AG08395 (cell line): ENCODE results near the gene AGTPBP1.
"Not testable (repeated sequence)": the region's sequence is repeated elsewhere in the genome, so short reads cannot be mapped to it uniquely, and the experiment has no call there.

Source experiments
- DNase-seq: peaks from one replicate; pipeline ENCODE4 v3.0.0; 2012; ENCODE audit warnings: mixed read lengths, low spot score

AGTPBP1 gene

GRCh38 chr9:85741875-85742596, at the start of gene AGTPBP1:
TSS of gene AGTPBP1 (minus strand) at chr9:85741954. CDS start at chr9:85712533, 29,421 bp downstream.
- DNase-seq: peak; percentile 94

- DNase-seq: not testable (repeated sequence)
Measured at GRCh38 chr9:85786116-85786515, 44.4 kb upstream of the AGTPBP1 start.

- not testable (repeated sequence) for DNase-seq
Measured at GRCh38 chr9:85773844-85774243, 32.1 kb upstream of the AGTPBP1 start.

- DNase-seq: not testable (repeated sequence)
Measured at GRCh38 chr9:85761802-85762201, 20.0 kb upstream of the AGTPBP1 start.

- not testable (repeated sequence) for DNase-seq
Measured at GRCh38 chr9:85757716-85758115, 16.0 kb upstream of the AGTPBP1 start.

GRCh38 chr9:85756216-85756615, 14.5 kb upstream of the AGTPBP1 start:
- DNase-seq: not testable (repeated sequence)

GRCh38 chr9:85746309-85746708, 4.6 kb upstream of the AGTPBP1 start:
- no peak for DNase-seq

- DNase-seq: no peak
Measured at GRCh38 chr9:85745203-85745602, 3.4 kb upstream of the AGTPBP1 start.

- no peak for DNase-seq
Measured at GRCh38 chr9:85744480-85744879, 2.7 kb upstream of the AGTPBP1 start.

GRCh38 chr9:85743275-85744128, 1.7 kb upstream of the AGTPBP1 start:
- DNase-seq: peak; percentile 12

- peak; percentile 18 for DNase-seq
Measured at GRCh38 chr9:85742597-85742936, 813 bp upstream of the AGTPBP1 start.

- DNase-seq: peak; percentile 4
Measured at GRCh38 chr9:85741095-85741874, 469 bp downstream of the AGTPBP1 start.

GRCh38 chr9:85740787-85741094, 1.0 kb downstream of the AGTPBP1 start:
- DNase-seq: no peak

- DNase-seq: no peak
Measured at GRCh38 chr9:85738509-85738908, 3.2 kb downstream of the AGTPBP1 start.

GRCh38 chr9:85737671-85738070, 4.1 kb downstream of the AGTPBP1 start:
- no peak for DNase-seq

GRCh38 chr9:85730916-85731630, 10.7 kb downstream of the AGTPBP1 start:
- DNase-seq: no peak

- no peak for DNase-seq
Measured at GRCh38 chr9:85729882-85730281, 11.9 kb downstream of the AGTPBP1 start.

GRCh38 chr9:85727500-85727899, 14.3 kb downstream of the AGTPBP1 start:
- no peak for DNase-seq

GRCh38 chr9:85726737-85727136, 15.0 kb downstream of the AGTPBP1 start:
- DNase-seq: no peak

GRCh38 chr9:85723215-85723614, 18.5 kb downstream of the AGTPBP1 start:
- DNase-seq: no peak

- DNase-seq: not testable (repeated sequence)
Measured at GRCh38 chr9:85719411-85719810, 22.3 kb downstream of the AGTPBP1 start.

- DNase-seq: not testable (repeated sequence)
Measured at GRCh38 chr9:85717818-85718217, 23.9 kb downstream of the AGTPBP1 start.
